Activated T-helper 1 cell treated with anti-CD3 and anti-CD28 coated beads, Interleukin-12 subunit alpha, Interleukin-12 subunit beta, Interleukin-2, Interleukin-4 antibody, amounts not matched to agents 30 ng/mL and 10 ng/mL and 1 ng/mL, durations not matched to agents 14 hours and 24 hours and 36 hours (primary cell): ENCODE data around the gene CDCA8. TPM values are rescaled to one million over a fixed set of nuclear protein-coding genes. Genes with fewer than 3 reads are reported as not detected.

ENCODE experiments used
- DNase-seq: peaks from one replicate; pipeline ENCODE4 v3.0.0; 2021; ENCODE audit warnings: low spot score
- H3K27ac Mint-ChIP-seq: one replicate; pipeline ENCODE4 v1.8.0; 2021; ENCODE audit warnings: mild to moderate bottlenecking, mixed read lengths
- H3K27me3 Mint-ChIP-seq: one replicate; pipeline ENCODE4 v1.8.0; 2022; ENCODE audit warnings: mild to moderate bottlenecking, moderate library complexity, mixed read lengths; ENCODE audit not compliant: insufficient read depth
- H3K36me3 Mint-ChIP-seq: one replicate; pipeline ENCODE4 v1.8.0; 2021; ENCODE audit warnings: low read depth, mixed read lengths
- H3K4me1 Mint-ChIP-seq: one replicate; pipeline ENCODE4 v1.8.0; 2021; ENCODE audit warnings: low read depth, mixed read lengths
- H3K4me3 Mint-ChIP-seq: one replicate; pipeline ENCODE4 v1.8.0; 2021; ENCODE audit warnings: mild to moderate bottlenecking, moderate library complexity, mixed read lengths
- H3K9me3 Mint-ChIP-seq: one replicate; pipeline ENCODE4 v1.8.0; 2021; ENCODE audit warnings: mixed read lengths
- intact Hi-C: fragments of 100-400 bp; cut with micrococcal nuclease; formaldehyde crosslinking; loops from one replicate; pipeline ENCODE4 v1.15.1; 2024
- total RNA-seq: library from RNA; stranded (reverse); gene quantifications from 2 replicates; pipeline ENCODE4 v1.2.3, GENCODE V29; 2022

CDCA8 gene
- total RNA-seq, 1 donor from 2014 or later = 33.5 TPM

DNA sequence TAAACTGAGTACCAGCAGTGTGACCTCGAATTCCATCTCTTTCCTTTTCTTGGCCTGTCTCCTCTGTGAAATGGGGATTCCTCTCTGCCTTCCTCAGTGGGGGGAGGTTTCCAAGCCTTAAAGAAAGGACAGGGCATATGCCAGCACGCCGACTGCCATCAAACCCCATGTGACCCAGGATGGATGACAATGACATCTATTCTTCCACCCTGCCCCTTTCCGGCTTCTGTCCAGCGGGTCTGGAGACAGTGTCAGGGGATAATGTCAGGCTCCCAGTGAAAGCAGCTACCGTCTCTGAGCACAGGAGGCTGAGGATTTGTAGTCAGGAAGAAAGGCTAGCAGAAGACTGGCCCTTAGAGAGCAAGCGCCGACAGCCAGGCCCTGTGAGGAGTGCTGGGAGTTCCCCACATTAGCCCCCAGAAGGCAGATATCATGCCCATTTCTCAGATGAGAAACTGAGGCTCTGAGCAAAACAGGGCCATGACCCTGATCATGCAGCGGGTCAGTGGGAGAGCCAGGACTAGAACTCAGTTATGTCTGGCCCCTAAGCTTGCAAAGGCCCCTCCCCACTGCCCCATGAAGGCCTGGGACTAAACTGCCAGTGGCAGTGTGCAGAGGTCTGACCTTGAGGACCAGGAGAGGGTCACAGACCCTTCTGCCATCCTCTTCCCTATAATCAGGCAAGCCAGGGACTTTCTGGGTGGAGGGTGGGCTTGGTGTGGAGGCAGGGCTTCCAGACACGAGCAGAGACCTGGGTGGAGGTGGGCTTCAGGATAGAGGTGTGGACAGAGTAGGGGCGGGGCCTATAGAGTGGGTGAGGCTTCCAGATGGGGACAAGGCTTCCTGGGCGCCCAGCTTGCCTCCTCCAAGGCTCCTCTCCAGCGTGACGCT is 30.1 kb downstream of the CDCA8 start:
- Mint-ChIP-seq H3K4me3 (no peak overlapping the region), H3K27ac (no peak overlapping the region), H3K36me3 (no peaks in the 10 kb centered on the region), H3K9me3 (no peaks in the 10 kb centered on the region), H3K27me3 (peaks cover 3% of the 10 kb centered on the region), H3K4me1 (no peaks in the 10 kb centered on the region)
- no peak for DNase-seq
- intact Hi-C loops = no loop called here

DNA sequence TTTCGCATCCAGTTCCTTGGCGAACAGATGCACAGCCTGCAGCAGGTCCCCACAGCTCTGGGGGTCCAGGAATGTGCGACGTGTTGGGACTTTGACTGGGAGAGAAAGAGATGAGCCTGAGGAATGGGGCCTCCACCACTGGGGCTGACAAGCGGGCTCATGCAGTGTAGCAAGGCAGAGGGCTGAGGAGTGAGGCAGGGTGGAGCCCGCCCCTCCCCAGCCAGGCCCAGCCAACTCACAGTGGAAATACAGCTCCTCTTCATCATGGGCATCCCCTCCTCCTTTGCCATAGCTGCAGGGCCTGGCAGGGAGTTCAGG is 30.7 kb downstream of the CDCA8 start:
- Mint-ChIP-seq H3K36me3 (no peaks in the 10 kb centered on the region), H3K27ac (no peak overlapping the region), H3K4me3 (no peak overlapping the region)

DNA sequence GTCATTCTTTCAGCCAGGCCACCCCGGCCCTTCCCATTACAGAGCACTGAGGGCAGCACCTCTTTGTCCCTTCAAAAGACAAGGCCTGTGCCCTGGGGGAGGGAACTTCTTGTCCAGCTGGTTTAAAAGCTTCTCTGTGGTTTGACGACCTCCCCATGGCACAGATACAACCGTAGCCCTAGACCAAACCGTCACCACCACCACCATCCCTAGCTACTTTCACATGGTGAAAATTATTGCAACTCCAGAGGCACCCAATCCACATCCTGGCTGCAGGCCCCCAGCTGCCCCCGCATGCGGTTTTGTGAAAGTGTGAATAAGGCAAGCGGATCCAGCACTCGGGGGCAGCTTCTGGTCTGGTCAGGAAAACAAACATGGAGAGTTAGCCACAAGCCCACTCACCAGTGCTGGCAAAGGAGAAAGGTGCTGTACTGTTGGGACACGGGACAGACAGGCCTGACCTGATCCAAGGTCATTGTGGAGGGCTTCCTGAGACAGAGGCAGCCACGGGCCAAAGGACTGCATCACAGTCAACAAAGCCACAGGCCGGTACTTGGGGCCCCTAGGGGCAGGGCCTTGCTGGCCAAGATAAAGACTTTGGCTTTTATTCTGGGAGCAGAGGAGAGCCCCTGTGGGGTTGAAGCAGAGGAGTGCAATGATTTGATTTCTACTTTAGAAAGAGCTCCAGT is 31.2 kb downstream of the CDCA8 start:
- H3K4me1 Mint-ChIP-seq = no peaks in the 10 kb centered on the region
- no peak overlapping the region for H3K27ac Mint-ChIP-seq
- H3K36me3 Mint-ChIP-seq = no peaks in the 10 kb centered on the region
- intact Hi-C loops = no loop called here
- H3K9me3 Mint-ChIP-seq = no peaks in the 10 kb centered on the region
- H3K4me3 Mint-ChIP-seq = no peak overlapping the region
- peaks cover 8% of the 10 kb centered on the region for H3K27me3 Mint-ChIP-seq
- DNase-seq = no peak

More for the DNA sequence above, 30.7 kb downstream of the CDCA8 start:
- peaks cover 5% of the 10 kb centered on the region for H3K27me3 Mint-ChIP-seq
- no peak for DNase-seq
- H3K4me1 Mint-ChIP-seq = no peaks in the 10 kb centered on the region
- intact Hi-C loops = no loop called here
- no peaks in the 10 kb centered on the region for H3K9me3 Mint-ChIP-seq

DNA sequence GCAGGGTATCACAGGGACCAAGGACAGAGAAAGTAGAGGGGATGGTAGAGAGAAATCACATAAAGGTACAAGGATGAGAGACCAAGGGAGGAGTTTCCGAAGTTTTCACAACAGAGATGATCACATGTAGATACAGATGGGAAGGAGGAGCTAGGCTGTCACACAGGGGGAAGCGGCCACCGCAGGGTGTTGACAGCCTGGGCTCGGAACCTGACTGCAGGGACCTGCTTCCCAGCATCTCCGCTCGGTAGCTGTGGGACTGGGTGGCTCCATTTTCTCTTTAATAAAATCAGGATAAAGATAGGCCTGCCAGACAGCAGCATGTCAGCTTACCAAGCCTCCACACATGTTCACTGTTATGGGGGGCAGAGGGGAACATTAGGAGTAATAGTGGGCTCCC is 32.3 kb downstream of the CDCA8 start:
- DNase-seq = no peak
- intact Hi-C loops = no loop called here
- Mint-ChIP-seq H3K9me3 (no peaks in the 10 kb centered on the region), H3K4me1 (no peaks in the 10 kb centered on the region), H3K27ac (no peak overlapping the region), H3K36me3 (no peaks in the 10 kb centered on the region), H3K4me3 (no peak overlapping the region), H3K27me3 (peaks cover 10% of the 10 kb centered on the region)

DNA sequence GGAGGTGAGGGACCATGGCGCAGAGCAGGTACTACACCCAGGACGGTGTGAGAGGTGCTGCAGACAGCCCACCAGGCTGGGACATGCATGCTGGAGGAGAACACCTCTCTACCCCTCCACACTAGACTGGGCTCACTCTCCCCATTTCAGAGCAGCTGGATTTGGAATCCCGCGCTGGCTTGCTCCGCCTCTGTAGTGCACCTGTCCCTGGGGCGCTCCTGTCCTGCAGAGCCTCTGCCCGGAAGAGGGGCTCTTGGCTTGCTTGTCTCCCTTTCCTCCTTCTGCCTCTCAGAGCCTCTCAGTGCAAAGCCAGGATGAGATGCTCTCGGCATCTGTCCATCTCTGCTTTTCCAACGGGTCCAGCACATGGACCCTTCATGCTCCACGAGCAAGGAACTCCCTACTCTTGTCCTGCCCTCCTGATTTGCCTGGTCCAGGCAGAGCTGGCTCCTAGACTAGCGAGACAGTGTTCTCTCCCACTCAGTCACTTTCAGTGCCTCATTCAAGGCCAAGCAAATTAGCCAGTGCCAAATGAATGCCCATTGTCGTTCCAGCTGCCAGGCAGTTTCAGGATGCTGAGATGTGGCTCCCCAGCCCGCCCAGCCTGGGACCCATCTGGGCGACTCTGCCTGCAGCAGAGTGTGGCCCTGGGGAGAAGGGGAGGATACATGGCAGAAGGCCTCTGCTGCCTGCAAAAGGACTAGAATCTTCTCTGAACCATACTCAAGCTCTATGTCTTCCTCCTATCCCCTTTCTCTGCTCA is 33.7 kb downstream of the CDCA8 start:
- H3K4me3 Mint-ChIP-seq = no peak overlapping the region
- no peak overlapping the region for H3K27ac Mint-ChIP-seq
- H3K9me3 Mint-ChIP-seq = no peaks in the 10 kb centered on the region
- H3K36me3 Mint-ChIP-seq = no peaks in the 10 kb centered on the region
- H3K27me3 Mint-ChIP-seq = peaks cover 22% of the 10 kb centered on the region
- DNase-seq = no peak
- H3K4me1 Mint-ChIP-seq = no peaks in the 10 kb centered on the region
- intact Hi-C loops = no loop called here

DNA sequence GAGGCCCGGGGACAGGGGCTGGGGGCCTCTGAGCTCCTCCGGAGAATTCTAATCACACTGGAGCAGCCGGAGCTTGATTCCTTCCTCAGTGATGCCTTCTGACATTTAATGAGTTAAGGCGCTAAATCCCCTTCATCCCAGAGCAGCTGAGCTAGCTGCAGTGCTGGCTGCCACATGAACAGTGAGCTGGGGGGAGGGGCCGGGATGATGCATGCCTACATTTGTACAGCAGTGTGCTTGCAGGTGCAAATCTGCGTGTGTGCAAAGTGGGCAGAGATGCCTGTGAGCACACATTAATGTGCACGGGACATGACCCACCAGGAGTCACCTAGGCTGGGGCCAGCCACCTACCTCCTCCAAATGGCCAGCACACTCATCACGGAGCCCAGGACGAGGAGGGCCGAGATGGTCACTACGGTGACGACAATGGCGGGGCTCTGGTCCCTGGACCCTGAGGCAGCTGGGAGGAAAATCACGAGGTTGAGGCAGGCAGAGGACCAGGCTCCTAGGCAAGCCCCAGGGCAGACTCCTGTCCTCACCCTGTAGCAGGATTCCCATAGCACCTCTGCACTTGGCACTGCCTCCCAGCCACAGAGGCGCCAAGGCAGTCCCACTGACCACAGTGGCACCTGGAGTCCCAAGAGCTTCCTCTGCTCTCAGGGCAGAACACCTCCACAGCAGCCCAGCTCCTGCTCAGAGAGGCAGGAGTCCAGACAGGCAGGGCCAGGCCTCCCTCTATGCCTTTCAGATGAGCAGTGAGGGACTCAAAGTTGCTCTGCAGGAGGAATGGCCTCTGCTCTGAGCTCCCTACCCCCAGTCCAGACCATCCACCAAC is 34.7 kb downstream of the CDCA8 start:
- no peaks in the 10 kb centered on the region for H3K9me3 Mint-ChIP-seq
- H3K27me3 Mint-ChIP-seq = peaks cover 22% of the 10 kb centered on the region
- H3K4me1 Mint-ChIP-seq = no peaks in the 10 kb centered on the region
- intact Hi-C loops = no loop called here
- no peak overlapping the region for H3K27ac Mint-ChIP-seq
- H3K4me3 Mint-ChIP-seq = no peak overlapping the region
- no peak for DNase-seq
- no peaks in the 10 kb centered on the region for H3K36me3 Mint-ChIP-seq

DNA sequence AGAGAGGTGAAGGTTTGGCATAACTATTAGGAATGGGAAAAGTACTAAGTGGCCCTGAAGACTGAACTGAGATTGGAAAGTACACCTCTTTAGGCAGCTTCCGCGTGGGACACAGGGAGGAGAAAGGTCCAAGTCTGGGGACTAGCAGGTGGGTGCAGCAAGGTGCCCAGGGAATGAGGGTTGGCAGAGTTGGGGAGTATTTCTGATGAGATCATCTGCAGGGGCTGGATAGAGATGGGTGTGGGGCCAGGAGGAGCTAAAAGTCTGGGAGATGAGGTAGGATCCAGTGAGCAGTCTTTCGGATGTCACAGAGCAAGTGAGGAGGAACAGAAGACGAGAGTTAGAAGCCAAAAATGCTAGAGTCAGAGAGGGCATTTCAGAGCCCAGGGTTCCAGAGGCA is 36.1 kb downstream of the CDCA8 start:
- Mint-ChIP-seq H3K4me3 (no peak overlapping the region), H3K4me1 (no peaks in the 10 kb centered on the region), H3K9me3 (no peaks in the 10 kb centered on the region), H3K27me3 (peaks cover 26% of the 10 kb centered on the region), H3K27ac (no peak overlapping the region), H3K36me3 (no peaks in the 10 kb centered on the region)
- intact Hi-C loops = no loop called here
- no peak for DNase-seq

DNA sequence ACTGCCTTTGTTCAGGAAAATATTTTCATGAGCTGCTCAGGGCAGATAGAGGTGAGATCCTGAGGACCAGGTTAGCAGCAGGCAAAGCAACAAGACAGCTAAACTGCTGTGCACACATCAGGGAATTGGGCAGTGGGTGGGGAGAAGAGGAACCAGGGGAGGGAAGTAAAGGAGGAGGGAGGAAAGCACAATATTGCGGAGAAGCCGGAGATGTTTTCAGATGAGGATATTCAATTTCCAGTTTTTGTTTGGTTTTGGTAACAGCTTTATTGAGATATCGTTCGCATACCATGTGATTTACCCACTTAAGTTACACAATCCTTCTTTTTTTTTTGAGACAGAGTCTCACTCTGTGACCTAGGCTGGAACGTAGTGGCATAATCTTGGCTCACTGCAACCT is 38.1 kb downstream of the CDCA8 start:
- intact Hi-C loops = no loop called here
- Mint-ChIP-seq H3K4me3 (no peak overlapping the region), H3K36me3 (peaks cover 2% of the 10 kb centered on the region), H3K27me3 (peaks cover 32% of the 10 kb centered on the region), H3K4me1 (no peaks in the 10 kb centered on the region), H3K9me3 (no peaks in the 10 kb centered on the region), H3K27ac (no peak overlapping the region)
- no peak for DNase-seq

DNA sequence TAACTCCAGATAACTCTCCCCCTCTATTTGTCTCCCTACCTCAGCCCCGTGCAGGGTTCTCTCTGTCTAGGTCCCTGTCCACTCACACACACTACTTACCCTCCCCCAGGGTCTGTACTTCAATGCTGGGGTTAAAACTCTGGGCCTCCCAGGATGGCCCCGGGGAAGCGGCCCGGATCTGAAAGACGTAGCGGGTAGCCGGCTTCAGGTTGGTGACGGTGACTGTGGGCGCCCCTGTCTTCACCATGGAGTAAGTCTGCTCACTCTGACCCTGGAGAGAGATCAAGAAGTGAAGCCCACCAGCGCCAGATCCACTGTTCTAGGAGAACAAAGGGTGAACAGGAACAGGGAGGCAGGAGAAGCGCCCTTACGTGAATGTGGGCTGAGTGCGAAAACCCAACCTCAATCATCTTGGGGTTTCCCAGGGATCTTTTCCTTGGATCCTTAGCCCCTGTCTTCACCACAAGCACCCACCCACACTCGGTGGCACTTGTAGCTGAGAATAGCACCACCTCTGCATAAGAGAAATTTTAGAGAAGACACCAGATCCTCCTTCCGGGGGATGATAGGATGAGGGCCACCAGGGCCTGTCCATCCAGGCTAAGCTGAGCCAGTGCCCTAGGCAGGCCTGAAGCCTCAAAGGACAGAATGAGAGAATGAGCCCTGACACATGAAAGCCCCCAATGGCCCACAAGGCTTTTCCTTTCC is 39.1 kb downstream of the CDCA8 start:
- intact Hi-C loops = no loop called here
- Mint-ChIP-seq H3K36me3 (peaks cover 2% of the 10 kb centered on the region), H3K9me3 (no peaks in the 10 kb centered on the region), H3K27ac (no peak overlapping the region), H3K27me3 (peaks cover 39% of the 10 kb centered on the region), H3K4me1 (no peaks in the 10 kb centered on the region), H3K4me3 (no peak overlapping the region)
- no peak for DNase-seq

DNA sequence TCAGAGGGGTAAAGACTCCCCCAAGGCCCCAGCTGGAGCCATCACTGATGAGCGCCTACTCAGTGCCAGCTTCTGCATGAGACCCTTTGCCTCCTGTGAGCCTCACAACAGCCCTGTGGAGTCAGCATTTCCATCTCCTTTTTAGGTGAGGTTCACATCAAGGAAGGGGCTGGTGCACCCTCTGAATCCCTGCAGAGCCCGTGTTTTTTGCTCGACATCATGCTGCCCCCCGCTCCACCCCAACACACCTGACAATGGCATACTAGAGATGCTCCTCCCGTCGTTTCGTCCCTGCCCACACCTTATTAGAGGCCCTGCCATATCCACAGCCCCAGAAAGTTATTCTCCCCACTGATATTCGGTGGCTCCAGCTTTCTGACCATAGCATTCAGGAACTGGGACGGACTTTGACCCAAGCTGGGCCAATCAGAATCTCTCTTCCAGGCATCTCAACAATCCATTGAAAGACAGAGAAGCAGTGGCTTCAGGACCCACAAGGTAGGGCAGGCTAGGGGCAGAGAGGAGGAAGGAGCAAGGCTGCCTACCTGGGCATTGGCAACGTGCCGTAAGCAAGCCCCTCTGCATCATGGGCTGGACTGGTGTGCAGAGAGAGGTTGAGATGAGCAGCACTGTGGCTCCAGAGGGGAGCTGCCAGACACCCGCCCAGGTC is 39.9 kb downstream of the CDCA8 start:
- intact Hi-C loops = no loop called here
- no peak overlapping the region for H3K4me3 Mint-ChIP-seq
- no peak overlapping the region for H3K27ac Mint-ChIP-seq
- DNase-seq = no peak
- H3K4me1 Mint-ChIP-seq = no peaks in the 10 kb centered on the region
- no peaks in the 10 kb centered on the region for H3K9me3 Mint-ChIP-seq
- H3K36me3 Mint-ChIP-seq = peaks cover 2% of the 10 kb centered on the region
- peaks cover 39% of the 10 kb centered on the region for H3K27me3 Mint-ChIP-seq

DNA sequence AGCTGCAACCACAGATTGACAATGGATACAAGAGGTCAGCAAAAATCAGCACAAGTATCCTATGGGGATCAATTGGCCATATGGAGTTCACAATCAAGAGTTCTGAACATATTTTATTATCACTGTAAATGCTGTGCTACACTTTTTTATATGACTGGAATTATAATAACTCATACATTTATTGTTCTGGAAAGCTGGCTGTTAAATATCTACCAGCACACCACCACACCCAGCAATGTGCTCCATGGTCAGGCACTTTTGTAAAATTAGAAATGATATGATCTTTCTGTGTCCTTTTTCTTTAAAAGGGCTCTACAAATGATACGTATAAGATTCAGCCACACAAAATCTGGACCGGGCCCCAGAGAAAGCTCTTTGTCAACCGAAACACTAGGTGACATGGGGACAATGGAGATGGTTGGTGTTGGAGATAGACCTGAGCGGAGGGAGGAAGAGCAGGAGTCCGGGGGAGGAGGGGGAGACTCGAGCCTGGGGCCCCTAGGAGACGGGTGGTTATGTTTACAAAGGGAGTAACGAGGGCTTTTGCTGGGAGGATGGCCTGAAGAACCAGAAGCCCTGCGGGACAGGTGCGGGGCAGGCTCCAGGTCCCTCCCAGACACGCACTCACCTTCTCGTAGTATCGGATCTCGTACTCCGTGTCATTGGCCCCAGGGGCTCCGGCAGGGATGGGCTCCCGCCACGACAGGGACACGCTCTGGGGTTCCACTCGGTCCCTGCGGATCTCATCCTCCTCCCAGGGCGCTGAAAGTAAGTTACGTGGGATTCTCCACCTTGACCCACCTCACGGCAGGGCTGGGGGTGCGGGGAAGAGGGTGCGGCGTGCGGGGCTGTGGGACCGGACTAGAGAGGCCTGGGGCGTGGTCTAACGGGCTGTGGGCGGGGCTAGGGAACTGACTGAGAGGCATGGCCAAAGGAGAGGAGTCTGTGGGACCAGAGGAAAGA is 42.6 kb downstream of the CDCA8 start:
- H3K4me3 Mint-ChIP-seq = no peak overlapping the region
- peaks cover 2% of the 10 kb centered on the region for H3K36me3 Mint-ChIP-seq
- H3K4me1 Mint-ChIP-seq = no peaks in the 10 kb centered on the region
- no peaks in the 10 kb centered on the region for H3K9me3 Mint-ChIP-seq
- intact Hi-C loops = no loop called here
- H3K27me3 Mint-ChIP-seq = peaks cover 29% of the 10 kb centered on the region
- no peak for DNase-seq
- no peak overlapping the region for H3K27ac Mint-ChIP-seq
